Mesothelial cell of epicardium (in vitro differentiated cells): ENCODE data around the gene RBFOX1. TPM values are rescaled to one million over a fixed set of nuclear protein-coding genes. Genes with fewer than 3 reads are reported as not detected.

Experiments used
- DNase-seq, 2 experiments: peaks; one replicate each; pipeline ENCODE4 v3.0.0; 2021; ENCODE audit warnings: low spot score in 2 of 2; ENCODE audit not compliant: unreplicated experiment in 2 of 2
- H3K27ac Mint-ChIP-seq: 2 replicates; pipeline ENCODE4 v1.8.0; 2021; ENCODE audit warnings: mixed read lengths
- H3K27me3 Mint-ChIP-seq: 2 replicates; pipeline ENCODE4 v1.8.0; 2021; ENCODE audit warnings: low read depth, mixed read lengths
- H3K36me3 Mint-ChIP-seq: 2 replicates; pipeline ENCODE4 v1.8.0; 2021; ENCODE audit warnings: mixed read lengths
- H3K4me1 Mint-ChIP-seq: 2 replicates; pipeline ENCODE4 v1.8.0; 2021; ENCODE audit warnings: mixed read lengths
- H3K4me3 Mint-ChIP-seq: 2 replicates; pipeline ENCODE4 v1.8.0; 2021; ENCODE audit warnings: mild to moderate bottlenecking, moderate library complexity, mixed read lengths
- H3K9me3 Mint-ChIP-seq: 2 replicates; pipeline ENCODE4 v1.8.0; 2021; ENCODE audit warnings: mixed read lengths
- total RNA-seq: library from RNA; stranded (reverse); gene quantifications from 3 replicates; pipeline ENCODE4 v1.2.1, GENCODE V29; 2021
- TF ChIP-seq, protein P1 (sequence below): fragments of 200-600 bp; sonication (generic); IDR thresholded peaks from one replicate; pipeline ENCODE4 v1.5.0; 2021; ENCODE audit warnings: antibody characterized with exemption; ENCODE audit not compliant: unreplicated experiment

Gene RBFOX1
- total RNA-seq, 1 donor from 2014 or later, result 0.67 TPM

DNA sequence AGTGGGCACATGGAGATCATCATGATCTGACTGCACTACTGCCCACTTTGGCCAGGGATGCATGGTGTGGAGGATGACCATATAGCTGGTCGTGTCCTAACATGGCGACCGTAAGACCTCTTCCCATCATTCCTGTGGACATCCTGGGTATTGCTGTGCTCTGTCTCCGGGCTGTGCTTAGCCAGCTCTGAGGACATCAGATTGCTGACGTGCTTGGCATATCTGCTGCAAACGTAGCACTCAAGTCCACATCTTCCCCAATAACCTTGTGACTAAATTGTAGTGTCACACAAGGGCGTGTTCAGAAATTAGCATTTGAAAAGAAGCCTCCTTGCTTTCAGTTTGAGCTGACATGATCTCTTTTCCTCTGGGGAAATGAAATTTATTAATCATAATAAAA, 373.2 kb downstream of the RBFOX1 start:
- TF ChIP-seq, protein P1, sequence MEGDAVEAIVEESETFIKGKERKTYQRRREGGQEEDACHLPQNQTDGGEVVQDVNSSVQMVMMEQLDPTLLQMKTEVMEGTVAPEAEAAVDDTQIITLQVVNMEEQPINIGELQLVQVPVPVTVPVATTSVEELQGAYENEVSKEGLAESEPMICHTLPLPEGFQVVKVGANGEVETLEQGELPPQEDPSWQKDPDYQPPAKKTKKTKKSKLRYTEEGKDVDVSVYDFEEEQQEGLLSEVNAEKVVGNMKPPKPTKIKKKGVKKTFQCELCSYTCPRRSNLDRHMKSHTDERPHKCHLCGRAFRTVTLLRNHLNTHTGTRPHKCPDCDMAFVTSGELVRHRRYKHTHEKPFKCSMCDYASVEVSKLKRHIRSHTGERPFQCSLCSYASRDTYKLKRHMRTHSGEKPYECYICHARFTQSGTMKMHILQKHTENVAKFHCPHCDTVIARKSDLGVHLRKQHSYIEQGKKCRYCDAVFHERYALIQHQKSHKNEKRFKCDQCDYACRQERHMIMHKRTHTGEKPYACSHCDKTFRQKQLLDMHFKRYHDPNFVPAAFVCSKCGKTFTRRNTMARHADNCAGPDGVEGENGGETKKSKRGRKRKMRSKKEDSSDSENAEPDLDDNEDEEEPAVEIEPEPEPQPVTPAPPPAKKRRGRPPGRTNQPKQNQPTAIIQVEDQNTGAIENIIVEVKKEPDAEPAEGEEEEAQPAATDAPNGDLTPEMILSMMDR, result no peak
- Mint-ChIP-seq H3K36me3 (no peaks in the 10 kb centered on the region), H3K4me1 (no peaks in the 10 kb centered on the region), H3K27me3 (no peaks in the 10 kb centered on the region), H3K27ac (no peak overlapping the region), H3K4me3 (no peak overlapping the region), H3K9me3 (peaks cover 19% of the 10 kb centered on the region)
- no peak for DNase-seq

- Mint-ChIP-seq H3K27ac (no peak overlapping the region), H3K27me3 (no peaks in the 10 kb centered on the region), H3K4me1 (no peaks in the 10 kb centered on the region), H3K9me3 (peaks cover 10% of the 10 kb centered on the region), H3K4me3 (no peak overlapping the region), H3K36me3 (no peaks in the 10 kb centered on the region)
- DNase-seq, result no peak
- TF ChIP-seq, protein P1, result no peak
Observed at GRCh38 chr16:7709186-7709585, 376.5 kb downstream of the RBFOX1 start.

DNA sequence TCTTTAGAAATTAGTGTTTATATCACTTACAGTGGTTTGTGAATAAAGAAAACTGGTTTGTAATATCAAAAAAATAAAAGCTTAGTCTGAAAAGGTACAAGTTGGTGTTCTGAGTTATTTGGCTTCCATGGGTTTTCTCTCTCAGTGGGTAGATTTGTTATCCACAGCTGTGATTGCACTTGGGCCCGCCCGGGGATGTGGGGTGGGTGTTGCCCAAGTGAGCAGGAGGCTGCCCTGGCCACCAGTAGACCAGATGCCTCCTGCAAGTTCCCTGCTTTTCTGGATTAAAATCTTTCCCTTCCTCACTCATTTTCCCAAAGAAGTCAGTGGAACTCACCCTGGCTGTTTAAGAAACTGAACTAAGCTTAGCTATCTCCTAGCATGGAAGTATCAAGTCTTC, 380.6 kb downstream of the RBFOX1 start:
- DNase-seq, result no peak
- no peaks in the 10 kb centered on the region for H3K4me1 Mint-ChIP-seq

DNA sequence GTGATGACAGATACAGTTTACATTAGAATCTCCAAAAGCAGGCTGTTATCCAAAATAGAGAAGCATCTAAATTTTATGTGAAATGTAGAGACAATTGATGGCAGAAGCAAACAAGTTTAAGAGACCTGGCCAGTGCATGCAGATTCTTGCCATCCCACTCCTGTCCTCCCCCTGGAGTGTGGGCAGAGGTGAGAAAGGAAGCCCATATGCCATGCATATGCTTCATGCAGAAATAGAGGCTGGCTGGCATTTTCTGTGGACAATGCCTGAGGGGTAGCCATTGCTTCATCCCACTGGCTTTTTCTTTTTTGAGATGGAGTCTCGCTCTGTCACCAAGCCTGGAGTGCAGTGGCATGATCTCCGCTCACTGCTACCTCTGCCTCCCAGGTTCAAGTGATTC, 382.1 kb downstream of the RBFOX1 start:
- H3K27me3 Mint-ChIP-seq, result peaks cover 2% of the 10 kb centered on the region
- no peak overlapping the region for H3K4me3 Mint-ChIP-seq
- no peak overlapping the region for H3K27ac Mint-ChIP-seq
- H3K4me1 Mint-ChIP-seq, result no peaks in the 10 kb centered on the region
- no peaks in the 10 kb centered on the region for H3K9me3 Mint-ChIP-seq
- DNase-seq, result no peak
- H3K36me3 Mint-ChIP-seq, result no peaks in the 10 kb centered on the region
- TF ChIP-seq, protein P1, result no peak

More for the DNA sequence above, 380.6 kb downstream of the RBFOX1 start:
- Mint-ChIP-seq H3K36me3 (no peaks in the 10 kb centered on the region), H3K27ac (no peak overlapping the region), H3K9me3 (peaks cover 5% of the 10 kb centered on the region), H3K4me3 (no peak overlapping the region), H3K27me3 (peaks cover 2% of the 10 kb centered on the region)
- TF ChIP-seq, protein P1, result no peak

DNA sequence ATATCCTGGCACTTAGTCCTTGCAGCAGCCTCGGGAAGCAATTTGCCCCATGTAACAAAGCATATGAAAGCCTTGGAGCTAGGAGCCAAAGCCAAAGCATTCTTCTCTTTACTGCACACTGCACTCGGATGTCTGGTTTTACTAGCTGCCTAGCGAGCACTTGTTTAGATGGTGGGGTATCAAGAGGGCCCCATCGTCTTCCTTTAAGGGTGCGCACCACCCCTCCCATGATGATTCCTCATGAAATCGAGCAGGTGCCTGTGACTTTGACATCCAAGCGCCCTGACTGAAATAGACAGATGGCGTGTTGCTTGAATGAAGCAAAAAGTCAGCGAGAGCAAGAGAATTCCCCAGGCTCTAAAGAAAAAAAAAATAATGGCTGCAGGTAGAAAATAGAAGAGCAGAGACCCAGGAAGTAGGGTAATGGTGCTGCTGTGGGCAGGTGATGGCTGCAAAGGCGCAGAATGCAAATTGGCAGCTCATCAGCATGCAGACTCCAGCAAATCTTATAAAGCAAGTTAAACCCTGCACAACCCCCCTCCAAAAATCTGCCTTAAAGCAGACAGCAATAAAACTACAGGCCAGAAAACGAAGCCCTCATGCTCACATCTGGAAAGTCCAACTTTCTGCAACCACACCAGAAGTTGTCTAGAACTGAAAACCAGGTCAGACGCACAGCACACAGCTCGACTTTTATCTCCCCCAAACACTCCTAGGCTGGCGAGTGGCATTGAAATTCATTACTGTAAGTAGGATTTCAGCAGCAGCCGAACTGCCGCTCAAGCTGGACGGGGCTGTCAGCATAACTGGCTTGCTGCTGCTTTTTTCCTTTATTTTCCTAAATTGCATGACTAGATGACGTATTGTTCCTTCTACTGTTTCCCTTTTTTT, 384.3 kb downstream of the RBFOX1 start:
- no peak overlapping the region for H3K4me3 Mint-ChIP-seq
- no peaks in the 10 kb centered on the region for H3K4me1 Mint-ChIP-seq
- no peaks in the 10 kb centered on the region for H3K9me3 Mint-ChIP-seq
- no peak overlapping the region for H3K27ac Mint-ChIP-seq
- H3K36me3 Mint-ChIP-seq, result no peaks in the 10 kb centered on the region
- peaks cover 2% of the 10 kb centered on the region for H3K27me3 Mint-ChIP-seq
- TF ChIP-seq, protein P1, result no peak
- no peak for DNase-seq
